ENCODE results near the gene PCARE. TPM values are rescaled to one million over a fixed set of nuclear protein-coding genes. Genes with fewer than 3 reads are reported as not detected.
A peak's percentile ranks its signal among the peaks of the same experiment; 100 is the strongest.

The PCARE gene
- total RNA-seq, 1 donor from 2014 or later: 0.53 TPM

DNA sequence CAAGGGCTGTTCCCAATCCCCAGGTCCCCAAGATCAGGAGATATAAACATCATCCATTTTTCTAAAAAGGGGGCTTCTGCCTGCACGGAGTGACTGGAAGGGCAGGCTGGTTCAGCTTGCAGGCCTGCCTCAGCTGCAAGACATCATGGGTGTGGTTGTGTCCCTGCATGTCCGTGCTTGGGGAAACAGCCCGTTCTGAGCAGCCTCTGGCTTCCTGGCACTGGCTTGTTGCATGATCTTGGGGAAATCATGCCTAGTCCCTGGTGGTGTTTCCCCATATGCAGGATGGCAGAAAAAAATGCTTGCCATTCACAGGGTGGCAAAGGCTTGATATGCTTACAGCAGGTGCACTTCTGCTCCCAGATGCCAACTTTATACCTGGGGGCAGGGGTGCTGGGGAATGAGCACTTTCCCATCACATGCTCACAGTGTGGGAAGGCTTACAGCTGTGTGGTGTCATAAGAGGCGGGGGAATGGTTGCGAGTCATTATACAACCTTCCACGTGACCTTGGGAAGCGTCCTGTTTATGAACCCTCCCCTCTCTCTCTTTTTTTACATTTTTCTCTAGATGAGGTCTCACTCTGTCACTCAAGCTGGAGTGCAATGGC lies 7.2 kb downstream of the PCARE start:
- intact Hi-C loops (cut with DNase I): loop anchor here (10.0 kb wide), 1 partner anchor 48 kb away; the partner anchor contains the start of gene CLIP4
- no peak for DNase-seq (ENCODE audit: low spot score)
- ATAC-seq: no peak

GRCh38 chr2:29066271-29066860 lies 8.0 kb downstream of the PCARE start:
- ATAC-seq: peak; percentile 65
- intact Hi-C loops (cut with DNase I): loop anchor here (10.0 kb wide), 1 partner anchor 48 kb away; the partner anchor contains the start of gene CLIP4

DNA sequence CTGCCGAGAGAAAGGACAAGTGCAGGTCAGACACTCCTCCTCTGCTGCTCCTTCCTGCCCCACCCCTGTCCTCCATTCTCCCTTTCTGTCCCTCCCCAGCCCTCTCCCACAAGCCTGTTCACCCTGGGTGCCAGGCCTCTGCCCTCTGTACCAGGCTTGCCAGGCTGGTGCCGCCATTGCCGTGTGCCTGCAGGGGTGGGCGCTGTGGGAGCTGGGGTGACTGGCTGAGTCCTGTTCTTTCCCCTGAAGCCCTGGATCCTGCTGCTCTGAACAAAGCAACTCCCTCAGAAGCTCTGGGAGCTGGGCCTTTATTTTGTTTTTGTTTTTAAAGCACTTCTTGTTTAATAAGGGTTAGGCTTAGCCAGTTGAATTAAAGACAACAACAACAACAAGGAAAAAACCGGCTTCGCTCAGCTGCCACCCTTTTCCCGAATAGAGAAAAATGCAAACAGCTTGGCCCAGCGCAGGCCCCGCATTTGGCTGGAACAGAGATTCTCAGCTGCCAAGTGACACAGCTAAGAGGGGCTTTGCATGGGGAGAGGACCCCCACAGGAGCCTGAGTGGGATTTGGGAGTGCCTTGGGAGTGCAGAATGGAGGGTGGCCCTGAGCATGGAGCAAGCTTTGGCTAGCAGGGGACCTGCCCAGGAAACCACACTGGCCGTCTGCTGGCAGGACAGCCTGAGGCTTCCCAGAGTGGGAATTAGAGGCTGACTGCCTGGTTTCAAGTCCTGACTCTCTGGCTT lies 9.1 kb downstream of the PCARE start:
- ATAC-seq (peak; percentile 63), DNase-seq (ENCODE audit: low spot score) (no peak)
- intact Hi-C loops (cut with DNase I): loop anchor here (10.0 kb wide), 1 partner anchor 50 kb away; the partner anchor contains the start of gene CLIP4

More at GRCh38 chr2:29066271-29066860, 8.0 kb downstream of the PCARE start:
- no peak for DNase-seq (ENCODE audit: low spot score)

DNA sequence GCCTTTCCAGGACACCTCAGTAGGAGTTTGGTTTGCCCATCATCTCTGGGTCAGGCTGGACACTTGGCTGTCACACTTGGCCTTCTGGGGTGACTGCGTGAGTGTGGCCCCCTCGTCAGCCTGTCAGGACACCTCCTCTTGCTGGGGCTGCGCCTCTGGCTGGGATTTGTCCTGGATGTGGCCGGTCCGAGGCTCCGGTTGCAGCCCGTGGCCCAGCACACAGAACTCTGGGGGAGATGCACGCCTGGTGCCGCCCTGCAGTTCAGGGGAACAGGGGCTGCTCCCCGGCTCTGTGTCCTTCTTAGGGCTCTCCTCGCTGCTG lies 9.6 kb downstream of the PCARE start:
- no peak for ATAC-seq
- intact Hi-C loops (cut with DNase I): loop anchor here (10.0 kb wide), 1 partner anchor 50 kb away; the partner anchor contains the start of gene CLIP4
- no peak for DNase-seq (ENCODE audit: low spot score)

DNA sequence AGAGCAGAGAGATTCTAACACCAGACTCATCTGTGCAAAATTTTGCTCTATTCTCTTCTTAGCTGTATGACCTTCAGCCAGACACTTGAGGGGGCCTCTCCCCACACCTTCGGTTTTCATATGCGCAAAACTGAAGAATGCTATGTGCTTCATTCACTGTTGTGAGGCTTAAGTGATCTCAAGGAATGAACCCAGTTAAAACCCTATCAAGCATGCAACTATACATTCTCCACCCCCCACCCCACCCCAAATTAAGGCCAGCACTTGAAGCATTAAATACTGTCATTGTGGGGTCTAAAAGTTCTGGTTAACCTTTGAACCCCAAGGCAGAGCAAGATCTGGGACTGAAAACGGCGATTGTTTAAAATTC lies 10.0 kb downstream of the PCARE start:
- ATAC-seq: no peak
- DNase-seq (ENCODE audit: low spot score): no peak
- intact Hi-C loops (cut with DNase I): loop anchor here (10.0 kb wide), 1 partner anchor 50 kb away; the partner anchor contains the start of gene CLIP4

DNA sequence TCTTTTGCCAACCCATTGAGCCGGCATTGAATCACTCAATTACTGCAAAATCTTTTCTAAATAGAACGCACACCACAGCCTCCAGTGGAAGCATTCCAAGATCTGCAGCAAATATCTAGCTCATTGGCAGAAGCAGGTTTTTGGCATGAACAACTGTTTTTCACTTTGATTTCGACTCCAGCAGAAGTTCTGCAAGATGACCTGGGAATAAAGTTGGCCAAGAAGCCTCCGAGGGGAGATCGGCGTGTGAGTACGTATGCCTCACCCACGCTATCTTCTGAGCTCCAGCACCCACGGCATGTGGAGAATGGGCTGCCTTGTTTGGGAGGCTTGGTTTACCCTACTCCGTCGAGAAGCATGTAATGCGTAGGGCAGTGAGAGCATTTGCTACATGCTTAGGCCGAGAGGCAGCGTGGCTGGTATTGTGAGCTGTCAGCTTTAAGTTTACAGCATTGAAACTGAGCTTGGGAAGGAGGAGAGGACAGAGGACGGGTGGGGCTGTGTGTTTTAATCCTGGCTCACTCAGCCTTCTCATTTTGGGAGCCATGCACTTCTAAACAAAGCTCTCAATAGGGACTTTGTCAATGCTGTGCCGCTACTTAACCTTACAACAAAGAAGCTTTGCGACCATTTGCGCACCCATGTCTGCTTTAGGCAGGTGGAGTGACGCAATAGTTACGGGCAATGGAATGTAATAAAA lies 10.5 kb downstream of the PCARE start:
- ATAC-seq (peak; percentile 70), DNase-seq (ENCODE audit: low spot score) (peak; percentile 73)
- intact Hi-C loops (cut with DNase I): loop anchor here (10.0 kb wide), 1 partner anchor 51 kb away; the partner anchor contains the start of gene CLIP4

DNA sequence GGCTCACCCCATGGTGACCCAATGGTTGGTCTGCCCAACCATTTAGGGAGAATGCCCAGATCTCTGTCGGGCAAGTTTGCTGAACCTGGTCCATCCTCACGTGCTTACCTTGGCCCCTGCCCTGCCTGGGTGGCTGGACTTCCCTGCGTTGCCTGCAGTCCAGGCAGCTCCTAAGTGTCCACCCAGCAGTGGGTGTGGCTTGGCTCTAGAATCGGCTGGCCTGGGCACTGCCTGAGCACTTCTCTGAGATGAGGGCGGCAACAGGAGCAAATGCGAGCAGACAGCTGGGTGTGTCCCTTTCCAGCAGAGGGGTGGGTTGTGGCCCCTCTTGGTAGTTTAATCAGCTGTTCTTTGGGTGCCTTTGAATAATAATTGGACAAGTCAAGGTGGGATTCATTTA lies 11.3 kb downstream of the PCARE start:
- DNase-seq (ENCODE audit: low spot score): peak; percentile 77
- intact Hi-C loops (cut with DNase I): loop anchor here (10.0 kb wide), 1 partner anchor 52 kb away; the partner anchor contains the start of gene CLIP4
- ATAC-seq: peak; percentile 61

GRCh38 chr2:29062371-29062770 lies 12.0 kb downstream of the PCARE start:
- DNase-seq (ENCODE audit: low spot score) (peak; percentile 55), ATAC-seq (no peak)
- intact Hi-C loops (cut with DNase I): loop anchor here (10.0 kb wide), 1 partner anchor 52 kb away; the partner anchor contains the start of gene CLIP4

- DNase-seq (ENCODE audit: low spot score) (peak; percentile 37), ATAC-seq (no peak)
- intact Hi-C loops (cut with DNase I): loop anchor here (10.0 kb wide), 1 partner anchor 53 kb away; the partner anchor contains the start of gene CLIP4
These were observed 12.7 kb downstream of the PCARE start for GRCh38 chr2:29061616-29062015.

GRCh38 chr2:29061176-29061575 lies 13.1 kb downstream of the PCARE start:
- ATAC-seq: no peak
- peak; percentile 7 for DNase-seq (ENCODE audit: low spot score)
- intact Hi-C loops (cut with DNase I): loop anchor here (10.0 kb wide), 1 partner anchor 54 kb away; the partner anchor contains the start of gene CLIP4

- intact Hi-C loops (cut with DNase I): loop anchor here (10.0 kb wide), 1 partner anchor 54 kb away; the partner anchor contains the start of gene CLIP4
- ATAC-seq (no peak), DNase-seq (ENCODE audit: low spot score) (peak; percentile 30)
These were observed 13.9 kb downstream of the PCARE start for GRCh38 chr2:29060441-29060840.

DNA sequence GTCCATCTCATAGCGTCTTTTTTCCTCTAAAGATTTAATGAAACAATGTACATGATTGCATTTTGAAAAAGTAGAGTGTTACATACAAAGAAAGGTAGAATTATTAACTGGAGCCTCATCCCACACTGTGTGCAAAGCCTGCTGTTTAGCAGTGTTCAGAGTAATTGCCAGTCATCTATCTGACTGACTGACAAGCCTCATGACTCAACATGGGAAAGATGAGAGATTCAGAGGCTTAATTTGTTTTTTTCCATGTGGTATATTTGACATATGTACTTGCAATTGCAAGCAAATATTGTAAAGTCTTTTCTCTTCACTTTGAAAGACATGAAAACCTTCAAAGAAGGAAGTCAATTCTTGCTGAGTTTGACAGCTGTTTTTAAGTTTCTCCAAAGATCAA lies 14.7 kb downstream of the PCARE start:
- ATAC-seq: no peak
- DNase-seq (ENCODE audit: low spot score): no peak
- intact Hi-C loops (cut with DNase I): loop anchor here (10.0 kb wide), 1 partner anchor 55 kb away; the partner anchor contains the start of gene CLIP4

GRCh38 chr2:29057006-29057405 lies 17.3 kb downstream of the PCARE start:
- intact Hi-C loops (cut with DNase I): no loop called here
- DNase-seq (ENCODE audit: low spot score) (peak; percentile 1), ATAC-seq (no peak)

- ATAC-seq (no peak), DNase-seq (ENCODE audit: low spot score) (no peak)
These were observed 17.9 kb downstream of the PCARE start for GRCh38 chr2:29056452-29056851.

DNA sequence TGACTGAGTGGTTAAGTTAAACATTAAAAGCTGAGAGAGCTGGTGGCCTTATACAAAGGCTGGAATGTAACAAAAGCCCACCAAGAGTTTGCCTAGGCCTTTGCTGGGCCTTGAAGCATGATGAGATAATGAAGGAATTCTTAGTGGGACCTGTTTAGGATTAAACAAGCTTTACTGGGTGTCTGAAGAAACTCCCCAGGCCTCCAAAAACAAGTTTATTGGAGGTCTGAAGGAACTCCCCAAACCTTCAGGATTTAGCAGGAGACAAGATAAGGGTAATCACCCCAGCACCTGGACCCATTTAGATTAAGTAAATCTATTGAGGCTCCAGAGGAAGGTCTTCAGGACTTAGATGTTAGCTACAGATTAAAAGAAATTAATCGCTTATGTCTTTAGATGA lies 18.7 kb downstream of the PCARE start:
- no peak for ATAC-seq
- no peak for DNase-seq (ENCODE audit: low spot score)
- intact Hi-C loops (cut with DNase I): no loop called here

More at GRCh38 chr2:29056452-29056851, 17.9 kb downstream of the PCARE start:
- intact Hi-C loops (cut with DNase I): no loop called here

- intact Hi-C loops (cut with DNase I): no loop called here
- ATAC-seq (no peak), DNase-seq (ENCODE audit: low spot score) (no peak)
These were observed 19.9 kb downstream of the PCARE start for GRCh38 chr2:29054430-29054829.

DNA sequence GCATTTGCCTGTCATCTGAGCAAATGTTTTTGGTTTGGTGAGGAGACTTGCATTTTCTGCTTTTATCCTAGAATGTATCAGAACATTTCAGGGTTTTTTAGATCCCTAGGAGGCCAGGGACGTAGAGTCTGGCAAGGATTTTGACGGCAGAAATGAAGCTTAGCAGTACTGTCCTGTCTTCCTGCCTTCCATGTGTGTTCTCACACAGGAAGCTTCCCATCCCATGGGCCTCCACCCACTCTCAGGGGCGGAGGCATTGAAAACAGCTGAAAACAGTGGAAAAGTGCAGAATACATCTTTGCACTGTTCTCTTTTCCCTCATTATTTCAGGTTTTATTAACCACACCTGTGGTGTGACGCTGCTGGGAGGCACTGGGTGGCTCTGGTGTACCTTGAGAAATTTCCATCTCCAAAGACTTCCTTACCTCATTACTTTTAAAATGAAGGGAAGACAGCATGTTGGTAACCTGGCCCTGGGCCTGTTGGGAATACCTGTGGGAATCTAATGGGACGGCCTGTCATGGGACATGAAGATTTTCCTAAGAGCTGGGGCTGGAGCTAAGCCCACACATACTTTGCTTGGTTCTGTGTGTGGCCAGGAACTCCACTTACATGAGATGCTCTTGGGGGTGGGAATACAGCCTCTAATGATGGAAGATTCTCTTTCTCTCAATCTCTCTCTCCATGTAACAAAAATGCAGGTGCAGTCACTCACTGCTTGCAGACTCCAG lies 20.5 kb downstream of the PCARE start:
- no peak for DNase-seq (ENCODE audit: low spot score)
- intact Hi-C loops (cut with DNase I): no loop called here
- ATAC-seq: peak; percentile 72

- intact Hi-C loops (cut with DNase I): no loop called here
- peak; percentile 16 for ATAC-seq
- no peak for DNase-seq (ENCODE audit: low spot score)
These were observed 21.1 kb downstream of the PCARE start for GRCh38 chr2:29053223-29053622.

Data from sciatic nerve (tissue), 2 donors.